ENCODE data around the gene AGPS.

AGPS gene

DNA sequence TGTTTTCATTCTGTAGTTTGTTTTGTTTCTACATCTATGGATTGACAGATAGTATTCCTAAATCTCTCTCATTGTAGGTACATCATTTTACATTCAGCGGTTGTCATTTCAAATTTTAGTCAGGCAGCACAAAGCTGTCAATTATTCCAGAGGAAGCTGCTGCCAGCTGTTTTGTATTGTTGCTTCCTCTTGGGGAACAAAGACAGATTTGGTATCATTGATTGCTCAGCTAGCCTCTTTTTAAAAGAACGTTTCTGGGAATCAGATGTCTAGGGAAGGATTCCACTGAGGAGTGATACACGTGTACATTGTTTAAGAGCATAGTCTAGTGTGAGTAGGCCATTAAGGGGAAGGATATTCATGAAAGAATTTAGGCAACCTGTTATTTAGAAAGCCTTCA, 145.8 kb downstream of the AGPS start:
- Histone ChIP-seq H3K27me3 (ENCODE audit: insufficient read depth, low read length) (no peaks in the 10 kb centered on the region), H2AFZ (ENCODE audit: low read length, unreplicated experiment) (no peak overlapping the region), H3K4me1 (ENCODE audit: control insufficient read depth, insufficient read depth, low read length, unreplicated experiment) (peaks cover 14% of the 10 kb centered on the region)

DNA sequence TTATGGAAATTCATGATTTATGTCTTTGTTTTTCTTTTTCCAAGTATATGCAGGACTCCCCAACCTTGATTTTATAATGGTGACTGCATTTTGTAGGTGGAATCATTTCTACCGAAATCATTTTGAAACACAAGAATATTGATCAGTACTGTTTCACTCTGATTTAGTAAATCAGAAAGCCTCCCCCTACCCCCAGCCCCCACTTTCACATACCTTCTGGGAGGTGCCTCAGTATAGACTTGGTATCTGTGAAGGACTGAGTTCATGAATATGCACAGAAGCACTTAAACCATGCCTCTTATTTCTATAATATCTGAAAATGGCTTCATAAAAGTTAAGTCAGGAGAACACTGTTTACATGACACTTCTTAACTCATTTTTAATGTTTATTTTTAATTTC, 147.7 kb downstream of the AGPS start:
- H3K27me3 ChIP-seq (ENCODE audit: insufficient read depth, low read length) = no peaks in the 10 kb centered on the region
- peaks cover 20% of the 10 kb centered on the region for H3K4me1 ChIP-seq (ENCODE audit: control insufficient read depth, insufficient read depth, low read length, unreplicated experiment)
- no peaks in the 10 kb centered on the region for H3K79me2 ChIP-seq (ENCODE audit: control insufficient read depth, insufficient read depth, low read length, unreplicated experiment)
- H3K27ac ChIP-seq (ENCODE audit: low read depth, low read length) = no peak overlapping the region
- no peaks in the 10 kb centered on the region for H3K36me3 ChIP-seq (ENCODE audit: insufficient read depth, low read length)
- no peak overlapping the region for H3K4me3 ChIP-seq (ENCODE audit: low read depth, low read length)
- H2AFZ ChIP-seq (ENCODE audit: low read length, unreplicated experiment) = no peak overlapping the region

More for the DNA sequence above, 145.8 kb downstream of the AGPS start:
- H3K27ac ChIP-seq (ENCODE audit: low read depth, low read length) = no peak overlapping the region
- no peak overlapping the region for H3K4me3 ChIP-seq (ENCODE audit: low read depth, low read length)
- H3K79me2 ChIP-seq (ENCODE audit: control insufficient read depth, insufficient read depth, low read length, unreplicated experiment) = no peaks in the 10 kb centered on the region
- H3K36me3 ChIP-seq (ENCODE audit: insufficient read depth, low read length) = no peaks in the 10 kb centered on the region

GRCh38 chr2:177541258-177541991, 148.9 kb downstream of the AGPS start:
- no peak overlapping the region for H2AFZ ChIP-seq (ENCODE audit: low read length, unreplicated experiment)
- H3K4me3 ChIP-seq (ENCODE audit: low read depth, low read length) = no peak overlapping the region
- no peaks in the 10 kb centered on the region for H3K27me3 ChIP-seq (ENCODE audit: insufficient read depth, low read length)
- no peaks in the 10 kb centered on the region for H3K79me2 ChIP-seq (ENCODE audit: control insufficient read depth, insufficient read depth, low read length, unreplicated experiment)
- no peaks in the 10 kb centered on the region for H3K36me3 ChIP-seq (ENCODE audit: insufficient read depth, low read length)
- H3K27ac ChIP-seq (ENCODE audit: low read depth, low read length) = no peak overlapping the region
- H3K4me1 ChIP-seq (ENCODE audit: control insufficient read depth, insufficient read depth, low read length, unreplicated experiment) = peaks cover 20% of the 10 kb centered on the region

DNA sequence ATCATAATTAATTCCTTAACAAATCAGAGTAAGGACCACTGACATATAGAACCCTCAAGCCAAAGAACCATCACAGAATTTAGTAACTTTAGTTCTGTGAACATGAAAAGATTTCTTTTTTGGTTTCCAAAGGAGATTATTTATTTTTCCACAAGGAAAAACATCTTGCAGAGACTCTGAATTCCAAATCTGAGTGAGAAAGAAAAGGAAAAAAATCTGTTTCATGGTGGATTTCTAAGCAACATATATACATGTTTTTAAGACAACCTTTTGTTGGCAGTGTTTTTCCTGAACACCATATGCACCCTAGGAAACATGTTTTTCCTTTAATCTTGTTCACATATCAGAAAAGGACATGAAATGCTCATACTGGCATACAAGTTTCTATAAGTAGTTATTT, 149.8 kb downstream of the AGPS start:
- Histone ChIP-seq H2AFZ (ENCODE audit: low read length, unreplicated experiment) (no peak overlapping the region), H3K4me3 (ENCODE audit: low read depth, low read length) (no peak overlapping the region), H3K79me2 (ENCODE audit: control insufficient read depth, insufficient read depth, low read length, unreplicated experiment) (no peaks in the 10 kb centered on the region), H3K36me3 (ENCODE audit: insufficient read depth, low read length) (no peaks in the 10 kb centered on the region), H3K27ac (ENCODE audit: low read depth, low read length) (peak overlapping the region; percentile 43), H3K27me3 (ENCODE audit: insufficient read depth, low read length) (no peaks in the 10 kb centered on the region), H3K4me1 (ENCODE audit: control insufficient read depth, insufficient read depth, low read length, unreplicated experiment) (peaks cover 20% of the 10 kb centered on the region)

GRCh38 chr2:177543007-177543760, 150.6 kb downstream of the AGPS start:
- Histone ChIP-seq H3K36me3 (ENCODE audit: insufficient read depth, low read length) (no peaks in the 10 kb centered on the region), H2AFZ (ENCODE audit: low read length, unreplicated experiment) (no peak overlapping the region), H3K27ac (ENCODE audit: low read depth, low read length) (peak overlapping the region; percentile 43), H3K79me2 (ENCODE audit: control insufficient read depth, insufficient read depth, low read length, unreplicated experiment) (no peaks in the 10 kb centered on the region), H3K27me3 (ENCODE audit: insufficient read depth, low read length) (no peaks in the 10 kb centered on the region), H3K4me3 (ENCODE audit: low read depth, low read length) (no peak overlapping the region), H3K4me1 (ENCODE audit: control insufficient read depth, insufficient read depth, low read length, unreplicated experiment) (peaks cover 20% of the 10 kb centered on the region)

- peaks cover 20% of the 10 kb centered on the region for H3K4me1 ChIP-seq (ENCODE audit: control insufficient read depth, insufficient read depth, low read length, unreplicated experiment)
- no peak overlapping the region for H3K4me3 ChIP-seq (ENCODE audit: low read depth, low read length)
- H3K27me3 ChIP-seq (ENCODE audit: insufficient read depth, low read length) = no peaks in the 10 kb centered on the region
- no peaks in the 10 kb centered on the region for H3K79me2 ChIP-seq (ENCODE audit: control insufficient read depth, insufficient read depth, low read length, unreplicated experiment)
- H2AFZ ChIP-seq (ENCODE audit: low read length, unreplicated experiment) = no peak overlapping the region
- no peaks in the 10 kb centered on the region for H3K36me3 ChIP-seq (ENCODE audit: insufficient read depth, low read length)
- H3K27ac ChIP-seq (ENCODE audit: low read depth, low read length) = no peak overlapping the region
These were observed 152.6 kb downstream of the AGPS start for GRCh38 chr2:177545143-177545542.

GRCh38 chr2:177545981-177546585, 153.5 kb downstream of the AGPS start:
- H3K27me3 ChIP-seq (ENCODE audit: insufficient read depth, low read length) = no peaks in the 10 kb centered on the region
- no peak overlapping the region for H3K4me3 ChIP-seq (ENCODE audit: low read depth, low read length)
- H3K27ac ChIP-seq (ENCODE audit: low read depth, low read length) = no peak overlapping the region

GRCh38 chr2:177547122-177547521, 154.5 kb downstream of the AGPS start:
- Histone ChIP-seq H3K27ac (ENCODE audit: low read depth, low read length) (no peak overlapping the region), H3K27me3 (ENCODE audit: insufficient read depth, low read length) (no peaks in the 10 kb centered on the region), H3K4me3 (ENCODE audit: low read depth, low read length) (no peak overlapping the region), H3K79me2 (ENCODE audit: control insufficient read depth, insufficient read depth, low read length, unreplicated experiment) (no peaks in the 10 kb centered on the region), H2AFZ (ENCODE audit: low read length, unreplicated experiment) (no peak overlapping the region), H3K4me1 (ENCODE audit: control insufficient read depth, insufficient read depth, low read length, unreplicated experiment) (peaks cover 22% of the 10 kb centered on the region), H3K36me3 (ENCODE audit: insufficient read depth, low read length) (no peaks in the 10 kb centered on the region)

More at GRCh38 chr2:177545981-177546585, 153.5 kb downstream of the AGPS start:
- Histone ChIP-seq H3K79me2 (ENCODE audit: control insufficient read depth, insufficient read depth, low read length, unreplicated experiment) (no peaks in the 10 kb centered on the region), H2AFZ (ENCODE audit: low read length, unreplicated experiment) (no peak overlapping the region), H3K4me1 (ENCODE audit: control insufficient read depth, insufficient read depth, low read length, unreplicated experiment) (peaks cover 20% of the 10 kb centered on the region), H3K36me3 (ENCODE audit: insufficient read depth, low read length) (no peaks in the 10 kb centered on the region)

DNA sequence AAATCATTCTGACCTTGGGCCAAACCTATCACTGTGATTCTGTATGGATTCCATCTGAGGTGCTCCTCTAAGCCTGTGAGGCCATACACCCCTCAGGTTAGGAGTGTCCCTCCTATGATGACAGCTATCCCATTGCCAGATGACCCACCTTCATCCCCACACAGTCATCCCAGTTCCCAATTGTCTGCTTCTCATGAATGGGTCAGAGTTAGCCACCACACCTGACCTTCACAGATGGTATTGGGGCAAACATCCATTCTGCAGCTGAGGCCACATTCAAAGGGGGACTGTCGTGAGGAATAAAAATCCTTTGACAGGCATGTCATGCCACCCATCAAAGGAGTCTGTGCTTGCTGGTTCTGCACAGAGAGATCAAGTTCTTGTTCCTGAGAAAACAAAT, 155.2 kb downstream of the AGPS start:
- Histone ChIP-seq H3K79me2 (ENCODE audit: control insufficient read depth, insufficient read depth, low read length, unreplicated experiment) (no peaks in the 10 kb centered on the region), H2AFZ (ENCODE audit: low read length, unreplicated experiment) (no peak overlapping the region), H3K27ac (ENCODE audit: low read depth, low read length) (no peak overlapping the region), H3K36me3 (ENCODE audit: insufficient read depth, low read length) (no peaks in the 10 kb centered on the region), H3K27me3 (ENCODE audit: insufficient read depth, low read length) (no peaks in the 10 kb centered on the region), H3K4me1 (ENCODE audit: control insufficient read depth, insufficient read depth, low read length, unreplicated experiment) (peaks cover 15% of the 10 kb centered on the region), H3K4me3 (ENCODE audit: low read depth, low read length) (no peak overlapping the region)

GRCh38 chr2:177548636-177549035, 156.1 kb downstream of the AGPS start:
- Histone ChIP-seq H3K79me2 (ENCODE audit: control insufficient read depth, insufficient read depth, low read length, unreplicated experiment) (no peaks in the 10 kb centered on the region), H3K36me3 (ENCODE audit: insufficient read depth, low read length) (no peaks in the 10 kb centered on the region), H3K4me1 (ENCODE audit: control insufficient read depth, insufficient read depth, low read length, unreplicated experiment) (peaks cover 8% of the 10 kb centered on the region), H3K27ac (ENCODE audit: low read depth, low read length) (no peak overlapping the region), H2AFZ (ENCODE audit: low read length, unreplicated experiment) (no peak overlapping the region), H3K27me3 (ENCODE audit: insufficient read depth, low read length) (no peaks in the 10 kb centered on the region), H3K4me3 (ENCODE audit: low read depth, low read length) (no peak overlapping the region)

Measured in ACC112 (cell line).